ENCODE measurements around the gene CCDC158.

- TF ChIP-seq CTCF (IDR thresholded peaks at IDR 0.05): no peak
- no peak for TF ChIP-seq MAX (IDR thresholded peaks at IDR 0.05; ENCODE audit: low read depth)
- no peak for TF ChIP-seq EZH2phosphoT487 (IDR thresholded peaks at IDR 0.05; ENCODE audit: borderline replicate concordance, low read depth)
- TF ChIP-seq EP300 (IDR thresholded peaks at IDR 0.05; ENCODE audit: borderline replicate concordance in 1 of 2, low read depth in 1 of 2, low read length in 1 of 2): no peak
- no peak for TF ChIP-seq TCF12 (IDR thresholded peaks at IDR 0.05)
- no peak for TF ChIP-seq NFIC (IDR thresholded peaks at IDR 0.05; ENCODE audit: borderline replicate concordance)
- TF ChIP-seq ZBTB33 (IDR thresholded peaks at IDR 0.05; ENCODE audit: borderline replicate concordance, low read depth): no peak
- TF ChIP-seq POLR2AphosphoS5 (IDR thresholded peaks at IDR 0.05; ENCODE audit: low read depth, low read length): no peak
- no peak for TF ChIP-seq TAF1 (IDR thresholded peaks at IDR 0.05; ENCODE audit: borderline replicate concordance, low read depth, low read length)
- TF ChIP-seq MXI1 (IDR thresholded peaks at IDR 0.05; ENCODE audit: low read depth, low read length): no peak
- TF ChIP-seq SMC3 (IDR thresholded peaks at IDR 0.05; ENCODE audit: low read depth, low read length): no peak
Measured at GRCh38 chr4:76410636-76411035, 10.3 kb downstream of the CCDC158 start.
